PC-9 (cell line): Measurements from ENCODE around the gene SYNE1. TPM values are rescaled to one million over a fixed set of nuclear protein-coding genes. Genes with fewer than 3 reads are reported as not detected.

Experiments used
- BruUV-seq: library from RNA; stranded (reverse); fragments of 400-500 nt; replicated peaks from 2 replicates; lab custom pipeline; 2021; lab: Mats Ljungman, UMichigan
- CTCF ChIA-PET: fragments of 300-600 bp; sonication (Branson Sonifier 250); formaldehyde crosslinking; loops from one replicate; lab custom pipeline; 2022; ENCODE audit warnings: antibody characterized with exemption; lab: Charles Lee
- POLR2A ChIA-PET: fragments of 300-600 bp; sonication (Branson Sonifier 250); formaldehyde crosslinking; loops from one replicate; lab custom pipeline; 2022; ENCODE audit warnings: antibody characterized with exemption; ENCODE audit not compliant: unreplicated experiment; lab: Charles Lee
- DNase-seq, 2 experiments: peaks; one replicate each; pipeline versions ENCODE4 v3.0.0 to v3.0.0-alpha.2; 2015 to 2022; ENCODE audit warnings: mixed read lengths in 1 of 2
- H2AFZ ChIP-seq: fragments of 200-600 bp; sonication (generic); 2 replicates; pipeline ENCODE4 v1.8.1; 2017; ENCODE audit warnings: antibody characterized with exemption
- H3F3A ChIP-seq: fragments of 200-600 bp; sonication (generic); 2 replicates; pipeline ENCODE4 v1.8.1; 2017; ENCODE audit warnings: antibody characterized with exemption, mild to moderate bottlenecking, low read depth; ENCODE audit not compliant: insufficient read depth
- H3K27ac ChIP-seq: fragments of 200-600 bp; sonication (generic); 2 replicates; pipeline ENCODE4 v1.6.1; 2016; ENCODE audit warnings: mixed run types
- H3K27me3 ChIP-seq: fragments of 200-600 bp; sonication (generic); 2 replicates; pipeline ENCODE4 v1.6.1; 2016; ENCODE audit warnings: low read depth, mixed run types; ENCODE audit not compliant: insufficient read depth
- H3K36me3 ChIP-seq: fragments of 200-600 bp; sonication (generic); 2 replicates; pipeline ENCODE4 v1.6.1; 2016; ENCODE audit warnings: low read depth, mixed run types
- H3K4me1 ChIP-seq: fragments of 200-600 bp; sonication (generic); replicated peaks from 2 replicates; pipeline ENCODE4 v1.6.1; 2016; ENCODE audit warnings: mixed run types; ENCODE audit not compliant: insufficient read depth
- H3K4me2 ChIP-seq: fragments of 200-600 bp; sonication (generic); 2 replicates; pipeline ENCODE4 v1.6.1; 2017; ENCODE audit warnings: mixed run types
- H3K4me3 ChIP-seq: fragments of 200-600 bp; sonication (generic); 2 replicates; pipeline ENCODE4 v1.6.1; 2016; ENCODE audit warnings: mixed run types
- H3K79me2 ChIP-seq: fragments of 200-600 bp; sonication (generic); 2 replicates; pipeline ENCODE4 v1.6.1; 2017; ENCODE audit warnings: low read depth, mixed run types
- H3K9me2 ChIP-seq: fragments of 200-600 bp; sonication (generic); 2 replicates; pipeline ENCODE4 v1.8.1; 2017; ENCODE audit warnings: mild to moderate bottlenecking; ENCODE audit not compliant: insufficient read depth
- H3K9me3 ChIP-seq: fragments of 200-600 bp; sonication (generic); 2 replicates; pipeline ENCODE4 v1.8.1; 2016; ENCODE audit warnings: low read depth; ENCODE audit not compliant: insufficient read depth
- H4K20me1 ChIP-seq: fragments of 200-600 bp; sonication (generic); 2 replicates; pipeline ENCODE4 v1.8.1; 2017; ENCODE audit not compliant: insufficient read depth
- EZH2 ChIP-seq: fragments of 200-600 bp; sonication (generic); IDR thresholded peaks from 2 replicates; pipeline ENCODE4 v1.8.0; 2017; ENCODE audit warnings: antibody characterized with exemption, low read depth
- intact Hi-C: fragments of 100-400 bp; cut with micrococcal nuclease; formaldehyde crosslinking; loops from one replicate; pipeline ENCODE4 v1.10.0; 2022; ENCODE audit not compliant: unreplicated experiment
- total RNA-seq: library from RNA; stranded (reverse); gene quantifications from 2 replicates; pipeline ENCODE4 v1.2.3, GENCODE V29; 2021
- TF ChIP-seq, protein P1 (sequence below): fragments of 200-600 bp; sonication (generic); conservative IDR thresholded peaks from 2 replicates; pipeline ENCODE4 v1.6.1; 2017; ENCODE audit warnings: mixed run types, antibody characterized with exemption, mild to moderate bottlenecking, moderate library complexity

SYNE1 gene
- total RNA-seq, 1 experiment from 2014 or later: 13.4 TPM

- H3K9me2 ChIP-seq: no peaks in the 10 kb centered on the region
- CTCF ChIA-PET: no interaction called here
- H4K20me1 ChIP-seq: no peaks in the 10 kb centered on the region
- TF ChIP-seq EZH2: no peak
- TF ChIP-seq, protein P1, sequence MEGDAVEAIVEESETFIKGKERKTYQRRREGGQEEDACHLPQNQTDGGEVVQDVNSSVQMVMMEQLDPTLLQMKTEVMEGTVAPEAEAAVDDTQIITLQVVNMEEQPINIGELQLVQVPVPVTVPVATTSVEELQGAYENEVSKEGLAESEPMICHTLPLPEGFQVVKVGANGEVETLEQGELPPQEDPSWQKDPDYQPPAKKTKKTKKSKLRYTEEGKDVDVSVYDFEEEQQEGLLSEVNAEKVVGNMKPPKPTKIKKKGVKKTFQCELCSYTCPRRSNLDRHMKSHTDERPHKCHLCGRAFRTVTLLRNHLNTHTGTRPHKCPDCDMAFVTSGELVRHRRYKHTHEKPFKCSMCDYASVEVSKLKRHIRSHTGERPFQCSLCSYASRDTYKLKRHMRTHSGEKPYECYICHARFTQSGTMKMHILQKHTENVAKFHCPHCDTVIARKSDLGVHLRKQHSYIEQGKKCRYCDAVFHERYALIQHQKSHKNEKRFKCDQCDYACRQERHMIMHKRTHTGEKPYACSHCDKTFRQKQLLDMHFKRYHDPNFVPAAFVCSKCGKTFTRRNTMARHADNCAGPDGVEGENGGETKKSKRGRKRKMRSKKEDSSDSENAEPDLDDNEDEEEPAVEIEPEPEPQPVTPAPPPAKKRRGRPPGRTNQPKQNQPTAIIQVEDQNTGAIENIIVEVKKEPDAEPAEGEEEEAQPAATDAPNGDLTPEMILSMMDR: no peak
- 0 out of 2 replicates have a peak overlapping the region, but pooled peaks have one; percentile 19 for H3K27ac ChIP-seq
- intact Hi-C loops: no loop called here
- DNase-seq: peak; percentile 31 to 49
- no peak overlapping the region for H3K4me3 ChIP-seq
- H3K79me2 ChIP-seq: no peaks in the 10 kb centered on the region
- no peak overlapping the region; the same call in 1 of the 2 replicates for H2AFZ ChIP-seq
- no peaks in the 10 kb centered on the region for H3K4me1 ChIP-seq
- POLR2A ChIA-PET: no interaction called here
- H3K9me3 ChIP-seq: no peaks in the 10 kb centered on the region
- no peaks in the 10 kb centered on the region for H3K36me3 ChIP-seq
- no peaks in the 10 kb centered on the region; the same call in 1 of the 2 replicates for H3F3A ChIP-seq
- H3K4me2 ChIP-seq: no peak overlapping the region
- BruUV-seq: no TSS peak
- no peaks in the 10 kb centered on the region for H3K27me3 ChIP-seq
These were observed 526.0 kb downstream of the SYNE1 start for GRCh38 chr6:152110886-152111820.

DNA sequence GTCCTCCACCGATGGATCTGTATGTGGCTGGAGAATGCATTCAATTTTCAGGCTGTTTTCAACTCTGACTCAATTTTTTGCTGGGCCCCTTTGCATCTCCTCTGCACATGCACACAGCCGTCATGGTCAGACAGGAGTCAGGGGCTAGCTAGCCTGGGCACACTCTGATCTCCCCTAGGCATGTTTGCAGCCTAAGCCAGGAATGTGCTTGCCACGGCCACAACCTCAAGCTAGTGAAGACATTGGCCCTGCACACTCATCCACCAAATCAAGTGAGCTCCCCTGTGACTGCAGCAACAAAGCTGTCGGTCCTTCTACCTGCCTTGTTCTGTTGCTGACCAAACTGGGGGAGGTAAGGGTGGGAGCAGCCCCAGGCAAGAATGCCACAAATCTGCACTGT is 529.2 kb downstream of the SYNE1 start:
- H3K36me3 ChIP-seq: no peaks in the 10 kb centered on the region
- no peaks in the 10 kb centered on the region for H3K79me2 ChIP-seq
- no peak overlapping the region for H3K4me2 ChIP-seq
- H3K27me3 ChIP-seq: no peaks in the 10 kb centered on the region
- ChIA-PET CTCF (no interaction called here), POLR2A (no interaction called here)
- H3K9me3 ChIP-seq: no peaks in the 10 kb centered on the region
- no peaks in the 10 kb centered on the region for H4K20me1 ChIP-seq
- TF ChIP-seq, protein P1: no peak
- TF ChIP-seq EZH2: no peak
- no peak overlapping the region for H2AFZ ChIP-seq
- H3K9me2 ChIP-seq: no peaks in the 10 kb centered on the region
- H3K4me1 ChIP-seq: no peaks in the 10 kb centered on the region
- no peak overlapping the region for H3K4me3 ChIP-seq
- BruUV-seq: no TSS peak
- intact Hi-C loops: no loop called here
- no peak overlapping the region for H3K27ac ChIP-seq
- no peak for DNase-seq
- no peaks in the 10 kb centered on the region; the same call in 1 of the 2 replicates for H3F3A ChIP-seq

GRCh38 chr6:152100183-152100618 is 537.0 kb downstream of the SYNE1 start:
- Histone ChIP-seq H3K79me2 (no peaks in the 10 kb centered on the region), H3K27me3 (no peaks in the 10 kb centered on the region), H3K36me3 (no peaks in the 10 kb centered on the region), H3K4me1 (peaks cover 57% of the 10 kb centered on the region), H4K20me1 (no peaks in the 10 kb centered on the region), H3K27ac (peak overlapping the region; percentile 72), H3K4me3 (no peak overlapping the region), H3K9me2 (no peaks in the 10 kb centered on the region), H3K9me3 (peaks cover 8% of the 10 kb centered on the region; the same call in 1 of the 2 replicates), H2AFZ (no peak overlapping the region), H3F3A (peaks cover 24% of the 10 kb centered on the region), H3K4me2 (peak overlapping the region; percentile 69)
- intact Hi-C loops: no loop called here
- TF ChIP-seq EZH2: no peak
- TF ChIP-seq, protein P1: no peak
- CTCF ChIA-PET: interaction anchor here (0.6 to 0.7 kb wide), 2 partner anchors 19 to 198 kb away, joined by 3 to 5 read pairs; no protein-coding TSS in a partner anchor
- peak in 1 of 2 experiments; percentile 69 for DNase-seq
- BruUV-seq: no TSS peak
- POLR2A ChIA-PET: no interaction called here
